Measurements from ENCODE around the gene WDR7.

The WDR7 gene

DNA sequence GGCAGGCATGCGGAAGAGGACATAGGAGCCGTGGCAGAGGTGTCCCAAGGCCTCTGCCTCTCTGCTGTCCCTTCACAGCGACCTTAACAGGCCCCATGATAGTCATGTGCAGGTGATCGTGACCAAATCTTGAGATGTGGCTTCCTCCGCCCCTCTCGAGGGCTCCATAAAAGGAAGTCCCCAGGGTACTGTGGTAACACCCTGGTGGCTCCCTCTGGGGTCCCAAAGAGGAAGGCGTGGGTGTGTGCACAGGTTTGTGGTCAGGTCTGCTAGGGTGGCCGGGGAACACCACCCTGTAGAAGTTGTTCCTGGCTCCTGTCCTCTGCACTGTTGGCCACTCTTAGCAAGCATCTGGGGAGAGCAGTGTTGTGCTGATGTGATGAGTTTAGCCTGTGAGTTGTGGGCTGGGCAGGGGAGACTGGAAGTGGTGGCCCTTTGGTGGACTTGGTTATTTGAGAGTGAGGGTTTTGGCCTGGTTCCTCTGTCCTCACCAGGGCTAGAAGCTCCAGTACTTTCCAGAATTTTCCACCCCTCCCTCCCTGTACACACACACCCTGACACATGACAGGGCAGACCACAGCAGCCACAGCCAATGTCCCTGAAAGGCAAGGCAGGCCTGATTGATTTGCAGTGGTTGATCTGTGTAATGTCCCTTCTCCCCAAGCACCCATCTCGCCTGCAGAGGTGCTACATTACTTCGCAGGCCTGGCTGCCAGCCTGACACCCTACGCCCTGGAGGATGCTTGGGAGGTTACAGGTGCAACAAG is 426.8 kb downstream of the WDR7 start:
- no peak for DNase-seq
- Histone ChIP-seq H4K8ac (ENCODE audit: low read length) (no peak overlapping the region), H2BK120ac (ENCODE audit: low read depth, low read length) (no peak overlapping the region), H3K9ac (ENCODE audit: low read length) (no peak overlapping the region), H3K4me3 (ENCODE audit: insufficient read depth in 1 of 2, low read depth in 1 of 2, low read length in 2 of 2) (no peak overlapping the region), H3K4ac (ENCODE audit: low read depth in 1 of 2, low read length in 2 of 2) (no peak overlapping the region), H2AFZ (ENCODE audit: low read depth, low read length) (no peak overlapping the region), H3K4me1 (ENCODE audit: control insufficient read depth, insufficient read depth, low read depth, low read length) (peaks cover 2% of the 10 kb centered on the region), H3K27me3 (ENCODE audit: control insufficient read depth in 1 of 2, insufficient read depth in 1 of 2, low read length in 2 of 2) (peaks cover 22 to 26% of the 10 kb centered on the region in 2 experiments), H4K91ac (ENCODE audit: low read length) (no peak overlapping the region), H2BK15ac (ENCODE audit: low read depth, poor library complexity, severe bottlenecking) (no peak overlapping the region), H3K79me1 (replicated peaks; ENCODE audit: low read length, poor library complexity, severe bottlenecking) (no peaks in the 10 kb centered on the region), H2AK5ac (ENCODE audit: low read length, severe bottlenecking) (no peak overlapping the region), H3K18ac (ENCODE audit: low read depth in 1 of 2, low read length in 2 of 2) (no peak overlapping the region), H3K27ac (ENCODE audit: low read length, poor library complexity, severe bottlenecking) (no peak overlapping the region), H3K14ac (ENCODE audit: low read length in 2 of 2) (no peak overlapping the region), H3K4me2 (ENCODE audit: low read length, poor library complexity, severe bottlenecking) (no peak overlapping the region), H3K36me3 (ENCODE audit: control insufficient read depth in 1 of 2, insufficient read depth in 2 of 2, low read depth in 1 of 2, low read length in 2 of 2) (no peaks in the 10 kb centered on the region), H3K23ac (ENCODE audit: low read length in 2 of 2) (no peak overlapping the region), H3K9me3 (ENCODE audit: control insufficient read depth, low read length) (no peaks in the 10 kb centered on the region), H2BK5ac (ENCODE audit: low read depth, low read length, poor library complexity, severe bottlenecking) (no peak overlapping the region), H2BK12ac (ENCODE audit: low read length in 2 of 2) (no peak overlapping the region)
- WGBS: 82% methylated on average over 11 of the region's 11 CpGs

DNA sequence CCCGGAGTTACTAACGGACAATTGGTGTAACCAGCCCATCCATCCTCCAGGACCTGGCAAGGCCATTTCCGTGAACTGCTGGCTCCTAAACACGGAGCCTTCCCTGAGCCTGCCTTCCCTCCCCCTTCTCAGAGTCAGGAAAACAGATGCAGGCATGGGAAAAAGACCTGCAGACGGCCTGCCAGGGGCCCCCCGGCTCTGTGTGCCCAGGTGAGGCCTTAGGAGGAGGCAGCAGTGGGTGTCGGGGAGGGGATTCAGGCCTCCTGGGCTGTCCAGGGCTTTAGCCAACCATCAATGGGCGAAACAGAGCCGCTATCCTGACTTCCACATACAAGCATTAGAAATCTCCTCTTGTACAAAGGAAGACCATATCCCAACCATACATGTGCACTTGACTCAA is 427.5 kb downstream of the WDR7 start:
- Histone ChIP-seq H4K8ac (ENCODE audit: low read length) (no peak overlapping the region), H3K4me1 (ENCODE audit: control insufficient read depth, insufficient read depth, low read depth, low read length) (peaks cover 2% of the 10 kb centered on the region), H3K9me3 (ENCODE audit: control insufficient read depth, low read length) (peaks cover 3% of the 10 kb centered on the region), H3K27ac (ENCODE audit: low read length, poor library complexity, severe bottlenecking) (no peak overlapping the region), H3K4ac (ENCODE audit: low read depth in 1 of 2, low read length in 2 of 2) (no peak overlapping the region), H3K9ac (ENCODE audit: low read length) (no peak overlapping the region), H2BK120ac (ENCODE audit: low read depth, low read length) (no peak overlapping the region), H3K14ac (ENCODE audit: low read length in 2 of 2) (no peak overlapping the region), H3K79me1 (replicated peaks; ENCODE audit: low read length, poor library complexity, severe bottlenecking) (no peaks in the 10 kb centered on the region), H2AK5ac (ENCODE audit: low read length, severe bottlenecking) (no peak overlapping the region), H3K27me3 (ENCODE audit: control insufficient read depth in 1 of 2, insufficient read depth in 1 of 2, low read length in 2 of 2) (peaks cover 22 to 26% of the 10 kb centered on the region in 2 experiments), H3K4me2 (ENCODE audit: low read length, poor library complexity, severe bottlenecking) (no peak overlapping the region), H3K18ac (ENCODE audit: low read depth in 1 of 2, low read length in 2 of 2) (no peak overlapping the region), H2AFZ (ENCODE audit: low read depth, low read length) (no peak overlapping the region), H2BK5ac (ENCODE audit: low read depth, low read length, poor library complexity, severe bottlenecking) (no peak overlapping the region), H3K23ac (ENCODE audit: low read length in 2 of 2) (no peak overlapping the region), H3K36me3 (ENCODE audit: control insufficient read depth in 1 of 2, insufficient read depth in 2 of 2, low read depth in 1 of 2, low read length in 2 of 2) (no peaks in the 10 kb centered on the region), H2BK15ac (ENCODE audit: low read depth, poor library complexity, severe bottlenecking) (no peak overlapping the region), H3K4me3 (ENCODE audit: insufficient read depth in 1 of 2, low read depth in 1 of 2, low read length in 2 of 2) (no peak overlapping the region), H2BK12ac (ENCODE audit: low read length in 2 of 2) (no peak overlapping the region), H4K91ac (ENCODE audit: low read length) (no peak overlapping the region)
- 81% methylated on average over 8 of the region's 9 CpGs for WGBS
- no peak for DNase-seq

GRCh38 chr18:57080479-57080878 is 429.3 kb downstream of the WDR7 start:
- Histone ChIP-seq H3K27ac (ENCODE audit: low read length, poor library complexity, severe bottlenecking) (no peak overlapping the region), H3K9me3 (ENCODE audit: control insufficient read depth, low read length) (peaks cover 7% of the 10 kb centered on the region), H4K91ac (ENCODE audit: low read length) (no peak overlapping the region), H3K4ac (ENCODE audit: low read depth in 1 of 2, low read length in 2 of 2) (no peak overlapping the region), H3K4me3 (ENCODE audit: insufficient read depth in 1 of 2, low read depth in 1 of 2, low read length in 2 of 2) (no peak overlapping the region), H3K14ac (ENCODE audit: low read length in 2 of 2) (no peak overlapping the region), H3K79me1 (replicated peaks; ENCODE audit: low read length, poor library complexity, severe bottlenecking) (no peaks in the 10 kb centered on the region), H2BK120ac (ENCODE audit: low read depth, low read length) (no peak overlapping the region), H2BK5ac (ENCODE audit: low read depth, low read length, poor library complexity, severe bottlenecking) (no peak overlapping the region), H2AFZ (ENCODE audit: low read depth, low read length) (no peak overlapping the region), H2BK12ac (ENCODE audit: low read length in 2 of 2) (no peak overlapping the region), H3K18ac (ENCODE audit: low read depth in 1 of 2, low read length in 2 of 2) (no peak overlapping the region), H4K8ac (ENCODE audit: low read length) (no peak overlapping the region), H2BK15ac (ENCODE audit: low read depth, poor library complexity, severe bottlenecking) (no peak overlapping the region), H3K9ac (ENCODE audit: low read length) (no peak overlapping the region), H3K27me3 (ENCODE audit: control insufficient read depth in 1 of 2, insufficient read depth in 1 of 2, low read length in 2 of 2) (peaks cover 14 to 16% of the 10 kb centered on the region in 2 experiments), H3K36me3 (ENCODE audit: control insufficient read depth in 1 of 2, insufficient read depth in 2 of 2, low read depth in 1 of 2, low read length in 2 of 2) (no peaks in the 10 kb centered on the region), H2AK5ac (ENCODE audit: low read length, severe bottlenecking) (no peak overlapping the region), H3K4me2 (ENCODE audit: low read length, poor library complexity, severe bottlenecking) (no peak overlapping the region), H3K4me1 (ENCODE audit: control insufficient read depth, insufficient read depth, low read depth, low read length) (peaks cover 2% of the 10 kb centered on the region), H3K23ac (ENCODE audit: low read length in 2 of 2) (no peak overlapping the region)
- DNase-seq: no peak
- WGBS: 75% methylated on average over 3 of the region's 3 CpGs

GRCh38 chr18:57081899-57082298 is 430.7 kb downstream of the WDR7 start:
- H2BK5ac ChIP-seq (ENCODE audit: low read depth, low read length, poor library complexity, severe bottlenecking): no peak overlapping the region
- no peaks in the 10 kb centered on the region for H3K36me3 ChIP-seq (ENCODE audit: control insufficient read depth in 1 of 2, insufficient read depth in 2 of 2, low read depth in 1 of 2, low read length in 2 of 2)
- peaks cover 7% of the 10 kb centered on the region for H3K9me3 ChIP-seq (ENCODE audit: control insufficient read depth, low read length)
- H3K4me3 ChIP-seq (ENCODE audit: insufficient read depth in 1 of 2, low read depth in 1 of 2, low read length in 2 of 2): no peak overlapping the region
- no peak overlapping the region for H3K23ac ChIP-seq (ENCODE audit: low read length in 2 of 2)
- no peaks in the 10 kb centered on the region for H3K79me1 ChIP-seq (replicated peaks; ENCODE audit: low read length, poor library complexity, severe bottlenecking)
- H2BK12ac ChIP-seq (ENCODE audit: low read length in 2 of 2): no peak overlapping the region
- 82% methylated on average over 10 of the region's 10 CpGs for WGBS
- DNase-seq: no peak
- no peak overlapping the region for H3K27ac ChIP-seq (ENCODE audit: low read length, poor library complexity, severe bottlenecking)
- no peak overlapping the region for H3K18ac ChIP-seq (ENCODE audit: low read depth in 1 of 2, low read length in 2 of 2)
- H4K8ac ChIP-seq (ENCODE audit: low read length): no peak overlapping the region
- peaks cover 0 to 4% of the 10 kb centered on the region in 2 experiments for H3K27me3 ChIP-seq (ENCODE audit: control insufficient read depth in 1 of 2, insufficient read depth in 1 of 2, low read length in 2 of 2)
- no peak overlapping the region for H4K91ac ChIP-seq (ENCODE audit: low read length)
- no peak overlapping the region for H3K4me2 ChIP-seq (ENCODE audit: low read length, poor library complexity, severe bottlenecking)
- no peak overlapping the region for H3K9ac ChIP-seq (ENCODE audit: low read length)
- no peak overlapping the region for H2AFZ ChIP-seq (ENCODE audit: low read depth, low read length)
- H3K14ac ChIP-seq (ENCODE audit: low read length in 2 of 2): no peak overlapping the region
- H3K4me1 ChIP-seq (ENCODE audit: control insufficient read depth, insufficient read depth, low read depth, low read length): no peaks in the 10 kb centered on the region
- H3K4ac ChIP-seq (ENCODE audit: low read depth in 1 of 2, low read length in 2 of 2): no peak overlapping the region
- no peak overlapping the region for H2BK120ac ChIP-seq (ENCODE audit: low read depth, low read length)
- no peak overlapping the region for H2AK5ac ChIP-seq (ENCODE audit: low read length, severe bottlenecking)
- no peak overlapping the region for H2BK15ac ChIP-seq (ENCODE audit: low read depth, poor library complexity, severe bottlenecking)

Measured in mesenchymal stem cell (in vitro differentiated cells and primary cell).